ENCODE results near the gene RAD51B.

The RAD51B gene

DNA sequence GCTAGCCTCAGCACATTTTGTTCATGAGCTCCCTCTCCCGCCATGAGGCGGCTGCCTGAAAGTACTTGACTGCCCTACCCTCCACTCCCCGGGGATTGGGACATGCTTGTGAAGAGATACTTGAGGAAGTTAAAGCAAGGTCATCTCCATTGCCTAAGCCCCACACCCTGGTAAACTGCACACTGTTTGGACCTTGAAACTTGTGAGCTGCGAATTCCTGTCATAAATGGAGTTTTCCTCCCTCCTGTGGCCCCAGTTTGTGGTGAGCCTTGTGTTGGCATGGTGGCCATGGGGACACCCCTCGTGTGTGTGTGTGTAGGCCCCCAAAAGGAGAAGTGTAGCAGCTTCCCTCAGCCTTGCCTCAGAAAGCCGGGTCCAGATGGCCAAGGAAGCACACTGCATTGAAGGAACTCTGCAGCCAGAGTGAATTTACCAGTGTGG, 577.8 kb downstream of the RAD51B start:
- DNase-seq (ENCODE audit: low spot score) (no peak), FAIRE-seq (no peak)

DNA sequence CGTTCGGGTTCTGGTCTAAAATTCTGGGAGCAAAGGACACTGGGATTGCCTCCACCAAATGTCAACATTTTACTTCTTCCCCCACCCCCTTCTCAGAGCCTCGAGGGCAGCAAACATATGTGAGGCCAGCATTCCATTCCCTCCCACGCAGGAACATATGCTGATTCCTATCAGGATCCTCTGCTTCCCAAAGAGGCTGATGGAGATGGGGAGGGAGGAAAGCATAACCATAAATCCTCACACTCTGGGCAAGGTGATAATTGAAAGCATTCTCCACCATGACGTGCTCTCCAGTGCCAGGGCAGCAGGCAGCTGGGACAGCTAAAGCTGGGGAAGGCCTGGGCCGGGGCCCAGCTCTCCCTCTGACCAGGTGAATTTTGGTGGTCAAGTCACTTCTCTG, 578.2 kb downstream of the RAD51B start:
- FAIRE-seq (no peak), DNase-seq (ENCODE audit: low spot score) (no peak)

DNA sequence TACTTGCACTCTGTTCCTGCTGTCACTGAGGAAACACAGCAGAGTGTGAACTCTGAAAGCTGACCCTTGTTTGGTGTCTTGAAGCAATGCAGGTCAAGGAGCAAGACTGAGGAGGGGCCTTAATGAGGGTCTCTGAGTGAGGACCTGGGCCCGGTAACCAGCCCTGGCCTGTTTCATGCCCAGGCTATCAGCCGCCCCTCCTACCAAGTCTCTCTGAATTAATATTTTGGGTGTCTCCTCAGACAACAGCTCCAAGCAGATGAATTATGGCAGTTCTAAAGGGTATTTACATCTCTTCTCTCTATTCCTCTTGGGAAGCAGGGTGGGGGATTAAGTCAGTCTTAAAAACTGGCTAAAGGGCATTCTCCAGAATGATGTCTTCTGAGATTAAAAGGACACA, 578.8 kb downstream of the RAD51B start:
- DNase-seq (ENCODE audit: low spot score) (no peak), FAIRE-seq (no peak)

DNA sequence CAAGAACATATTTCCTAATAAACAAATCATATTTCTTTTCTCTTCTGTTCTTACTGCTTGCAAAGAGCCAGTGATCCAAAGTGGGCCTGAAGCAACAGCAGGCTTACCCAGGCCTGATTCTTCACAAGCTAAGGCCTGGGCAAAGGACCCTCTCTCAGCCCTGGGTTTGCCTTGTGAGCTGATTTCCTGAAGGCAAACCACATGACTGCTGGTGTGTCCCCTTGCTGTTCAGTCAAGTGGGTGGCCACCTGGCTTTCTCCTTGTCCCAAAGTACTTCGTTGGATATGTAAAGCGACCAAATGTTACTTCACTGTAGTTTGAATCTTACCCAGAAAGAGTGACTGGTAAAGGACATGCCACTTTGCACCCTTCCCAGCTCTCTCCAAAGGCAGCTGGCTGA, 580.4 kb downstream of the RAD51B start:
- FAIRE-seq = no peak
- no peak for DNase-seq (ENCODE audit: low spot score)

DNA sequence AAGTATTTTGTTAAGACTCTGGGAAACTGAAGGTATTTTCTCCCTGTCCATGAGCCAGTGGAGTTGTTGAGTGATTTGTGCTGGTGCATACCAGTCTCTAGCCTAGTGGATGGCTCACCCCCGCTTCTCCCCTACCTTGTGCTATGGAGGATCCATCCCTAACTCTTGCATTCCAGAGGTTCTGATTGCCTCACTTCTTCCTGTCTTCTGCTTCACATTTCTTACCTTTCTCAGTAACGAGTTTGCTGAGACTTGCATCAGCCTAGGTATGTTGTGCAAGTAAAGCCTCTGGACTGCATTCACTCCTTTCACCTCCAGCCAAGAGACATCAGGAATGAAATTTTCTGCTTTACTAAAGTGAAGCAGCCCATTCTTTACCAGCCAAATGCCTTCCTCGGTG, 581.7 kb downstream of the RAD51B start:
- DNase-seq (ENCODE audit: low spot score) (no peak), FAIRE-seq (no peak)

DNA sequence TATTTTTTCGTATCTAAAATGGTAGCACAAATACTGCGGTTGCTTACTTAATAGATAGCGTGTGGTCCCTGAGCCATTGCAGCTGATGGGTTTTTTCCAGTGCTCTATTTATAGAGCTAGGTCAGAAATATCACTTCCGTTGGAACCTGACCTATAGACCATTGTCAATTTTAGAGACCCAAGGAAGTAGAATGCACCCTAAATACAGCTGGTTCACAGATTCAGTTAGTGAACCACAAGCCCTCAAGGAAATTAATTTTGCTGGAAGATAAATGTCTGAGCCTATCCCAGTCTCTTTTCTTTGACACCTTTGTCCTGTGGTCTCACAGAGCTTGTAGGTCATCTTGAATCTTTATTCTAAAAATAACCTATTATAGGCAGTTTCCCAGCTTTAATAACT, 582.3 kb downstream of the RAD51B start:
- no peak for DNase-seq (ENCODE audit: low spot score)
- FAIRE-seq = no peak

DNA sequence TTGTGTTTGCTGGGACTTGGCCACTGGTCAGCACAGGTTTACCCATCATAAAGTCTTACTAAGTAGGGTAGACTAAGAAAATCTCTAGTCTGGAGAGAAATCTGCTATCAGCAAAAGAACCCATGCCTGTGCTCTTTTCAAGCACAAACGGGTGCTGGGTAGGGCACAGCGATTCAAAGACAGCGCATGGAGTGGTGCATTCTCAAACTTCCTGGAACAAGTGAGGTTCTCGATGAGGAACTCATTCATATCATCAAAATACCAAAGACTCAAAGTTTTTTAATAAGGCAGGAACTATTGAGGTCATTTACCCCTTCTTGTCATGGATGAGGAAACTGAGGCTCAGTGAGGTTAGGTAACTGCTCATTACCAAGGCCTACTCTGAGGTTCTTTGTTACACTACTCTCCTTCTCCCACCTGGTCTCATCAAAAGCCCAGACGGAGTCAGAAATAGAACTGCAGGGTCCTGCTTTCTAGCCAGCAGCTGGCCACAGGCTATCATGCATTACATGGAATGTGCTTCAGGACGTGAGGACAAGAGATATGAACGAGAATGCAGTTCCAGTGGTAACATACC, 583.0 kb downstream of the RAD51B start:
- no peak for DNase-seq (ENCODE audit: low spot score)
- no peak for FAIRE-seq

DNA sequence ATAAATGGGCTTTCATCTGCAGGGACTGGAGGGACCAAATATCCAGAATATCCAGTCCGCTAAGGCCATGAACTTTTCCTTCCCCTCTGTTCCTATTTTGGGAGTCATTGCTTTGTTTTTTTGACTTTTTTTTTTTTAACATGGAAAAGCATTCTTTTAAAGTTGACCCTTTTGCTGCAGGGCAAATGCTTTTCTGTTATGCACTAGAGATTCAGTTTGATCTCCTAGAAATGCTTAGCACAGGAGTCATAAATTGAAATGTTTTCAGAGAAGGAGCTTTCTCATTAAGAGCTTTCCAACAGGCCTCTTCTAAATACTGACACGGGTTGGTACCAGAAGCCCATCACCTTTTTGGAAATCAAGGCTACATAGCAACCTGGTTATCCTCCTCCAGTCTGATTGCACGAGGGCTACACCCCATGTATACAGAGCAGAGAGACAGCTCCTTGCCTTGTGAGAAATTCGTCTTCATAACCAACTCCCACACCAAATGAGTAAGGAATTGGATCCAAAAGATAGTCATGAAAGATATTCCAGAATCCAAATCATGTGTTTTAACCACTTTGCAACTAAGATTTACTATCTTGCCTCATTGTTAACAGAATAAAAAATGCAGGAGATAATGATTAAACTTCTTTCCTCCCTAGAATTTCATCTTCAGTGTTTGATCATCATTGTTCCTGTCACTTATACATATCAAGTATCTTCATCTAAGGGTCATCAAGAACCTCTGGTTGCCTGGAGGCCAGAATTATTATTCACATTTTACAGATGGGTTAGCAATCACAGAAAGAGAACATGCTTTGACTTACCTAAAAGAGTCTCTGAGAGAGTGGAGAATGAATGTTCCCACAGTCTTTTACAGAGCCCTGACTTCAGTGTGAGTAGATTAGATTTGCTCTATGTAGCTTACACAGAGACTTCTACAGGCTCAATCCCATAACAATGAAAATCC, 583.9 kb downstream of the RAD51B start:
- no peak for DNase-seq (ENCODE audit: low spot score)
- FAIRE-seq = no peak

DNA sequence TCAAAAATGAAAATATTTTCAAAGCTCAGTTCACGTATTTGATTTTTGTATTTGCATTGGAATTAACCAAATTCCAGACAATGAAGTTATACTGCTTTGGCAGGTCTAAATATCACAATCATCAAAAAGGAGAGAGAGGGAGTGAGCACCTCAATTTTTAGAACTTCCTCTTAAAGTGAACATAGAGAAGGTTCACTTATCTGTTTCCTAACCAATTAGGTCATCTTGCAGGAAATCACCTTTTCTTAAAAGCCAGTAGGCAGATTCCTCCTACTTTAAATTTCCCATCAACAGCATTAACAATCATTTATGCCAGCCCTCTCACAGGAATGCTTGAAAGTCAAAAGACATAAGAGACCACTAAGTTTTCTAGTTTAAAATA, 584.6 kb downstream of the RAD51B start:
- FAIRE-seq = no peak
- no peak for DNase-seq (ENCODE audit: low spot score)

DNA sequence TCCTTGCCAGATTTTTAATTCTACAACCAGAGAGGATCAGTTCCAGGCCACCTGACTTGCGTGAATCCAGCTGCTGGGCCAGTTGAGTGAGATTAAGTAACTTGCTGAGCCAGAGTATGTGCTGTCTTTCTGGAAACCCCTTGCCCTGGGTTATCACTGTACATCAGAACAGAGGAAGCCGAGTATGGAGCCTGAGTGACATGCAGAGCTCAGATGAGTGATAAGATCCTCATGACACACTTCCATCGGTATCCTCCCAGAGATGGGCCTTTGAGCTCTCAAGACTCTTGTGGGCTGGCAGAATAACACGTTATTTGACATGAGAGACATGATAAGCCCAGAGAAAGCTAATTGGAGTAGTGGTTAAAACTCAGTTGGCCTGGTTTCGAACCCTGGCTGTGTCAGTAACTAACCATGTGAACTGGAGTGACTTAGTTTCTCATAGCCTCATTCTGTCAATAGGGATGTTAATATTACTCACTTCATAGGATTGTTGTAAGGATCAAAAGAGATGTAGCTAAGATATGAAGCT, 585.1 kb downstream of the RAD51B start:
- FAIRE-seq (no peak), DNase-seq (ENCODE audit: low spot score) (no peak)

DNA sequence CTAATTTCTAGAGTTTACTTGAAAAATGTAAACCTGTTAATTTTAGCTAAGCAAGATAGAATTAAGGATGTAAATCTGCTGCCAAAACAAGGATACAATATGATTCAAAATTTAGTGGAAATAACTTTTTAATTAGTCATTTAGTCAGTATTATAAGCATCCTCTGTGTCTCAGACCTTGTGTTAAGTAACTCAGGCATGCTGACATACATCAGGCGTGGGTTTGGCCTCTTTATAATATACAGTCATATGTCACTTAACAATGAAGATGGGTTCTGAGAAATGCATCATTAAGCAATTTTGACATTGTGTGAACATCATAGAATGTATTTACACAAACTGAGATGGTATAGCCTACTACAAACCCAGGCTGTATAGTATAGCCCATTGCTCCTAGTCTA, 586.4 kb downstream of the RAD51B start:
- DNase-seq (ENCODE audit: low spot score) (no peak), FAIRE-seq (no peak)

DNA sequence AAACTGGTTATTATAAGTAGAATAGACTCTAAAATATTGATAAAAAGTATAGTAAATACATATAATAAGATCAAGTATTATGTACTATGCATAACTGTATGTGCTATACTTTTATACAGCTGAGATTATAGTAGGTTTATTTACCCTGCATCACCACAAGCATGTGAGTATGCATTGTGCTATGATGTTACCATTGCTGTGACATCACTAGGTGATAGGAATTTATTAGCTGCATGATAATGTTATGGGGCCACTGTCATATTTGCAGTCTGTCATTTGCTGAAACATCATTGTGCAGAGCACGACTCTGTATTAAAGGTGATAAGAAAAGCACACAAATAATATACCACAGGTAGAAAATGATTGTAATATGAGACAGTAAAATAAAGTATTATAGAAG, 587.7 kb downstream of the RAD51B start:
- FAIRE-seq (no peak), DNase-seq (ENCODE audit: low spot score) (no peak)

DNA sequence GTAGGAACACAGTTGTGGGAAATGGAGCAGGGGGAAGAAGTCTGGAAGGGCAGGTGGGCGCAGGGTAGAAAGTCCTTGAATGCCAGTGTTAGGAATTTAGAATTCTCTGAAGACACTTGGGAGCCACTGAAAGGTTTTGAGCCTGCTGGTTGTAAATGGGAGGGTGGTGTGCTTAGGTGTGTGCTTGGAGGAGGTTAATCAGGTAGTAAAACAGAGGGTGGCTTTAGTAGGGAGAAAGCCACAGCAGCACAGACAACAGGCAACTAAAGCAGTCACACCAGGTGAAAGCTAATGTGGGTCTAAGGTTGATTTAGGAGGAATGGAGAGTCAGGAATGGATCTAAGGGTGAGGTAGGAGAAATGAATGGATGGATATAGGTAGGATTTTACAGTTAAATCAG, 588.2 kb downstream of the RAD51B start:
- no peak for DNase-seq (ENCODE audit: low spot score)
- no peak for FAIRE-seq

DNA sequence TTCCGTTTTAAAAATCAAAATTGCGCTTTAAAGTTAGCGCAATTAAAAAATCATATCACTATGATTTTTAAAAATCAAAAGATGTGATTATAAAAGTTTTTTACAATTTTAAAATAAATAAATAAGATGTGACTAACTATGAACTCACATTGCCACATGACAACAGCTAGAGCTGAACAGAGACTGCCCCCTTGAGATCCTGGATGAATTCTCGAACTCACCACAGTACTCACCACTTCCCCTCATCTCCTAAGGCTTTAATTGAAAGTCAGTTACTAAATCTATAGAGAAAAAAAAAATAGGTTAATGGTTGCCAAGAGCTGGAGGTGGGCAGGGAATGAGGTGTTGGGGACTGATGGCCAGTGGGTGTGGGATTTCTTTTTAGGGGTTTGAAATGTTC, 589.1 kb downstream of the RAD51B start:
- FAIRE-seq (no peak), DNase-seq (ENCODE audit: low spot score) (no peak)

DNA sequence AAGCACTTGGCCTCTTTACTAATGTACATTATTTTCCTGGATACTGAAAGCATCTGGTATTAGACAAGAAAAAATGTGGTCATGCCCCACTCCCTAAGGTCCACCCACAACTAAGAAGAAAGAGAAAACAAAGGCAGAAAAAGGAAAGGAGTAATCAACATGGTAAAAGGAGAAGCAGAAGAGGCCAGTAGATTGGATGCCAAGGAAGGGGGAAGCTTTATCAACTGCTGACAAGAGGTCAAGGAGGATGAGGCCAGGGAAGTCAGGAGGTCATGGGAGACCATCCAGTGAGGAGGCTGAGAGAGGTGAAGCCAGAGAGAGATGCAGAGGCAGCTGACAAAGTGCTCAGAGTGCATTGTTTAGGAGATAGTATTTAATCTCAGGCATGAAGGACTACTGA, 589.8 kb downstream of the RAD51B start:
- FAIRE-seq (no peak), DNase-seq (ENCODE audit: low spot score) (no peak)

DNA sequence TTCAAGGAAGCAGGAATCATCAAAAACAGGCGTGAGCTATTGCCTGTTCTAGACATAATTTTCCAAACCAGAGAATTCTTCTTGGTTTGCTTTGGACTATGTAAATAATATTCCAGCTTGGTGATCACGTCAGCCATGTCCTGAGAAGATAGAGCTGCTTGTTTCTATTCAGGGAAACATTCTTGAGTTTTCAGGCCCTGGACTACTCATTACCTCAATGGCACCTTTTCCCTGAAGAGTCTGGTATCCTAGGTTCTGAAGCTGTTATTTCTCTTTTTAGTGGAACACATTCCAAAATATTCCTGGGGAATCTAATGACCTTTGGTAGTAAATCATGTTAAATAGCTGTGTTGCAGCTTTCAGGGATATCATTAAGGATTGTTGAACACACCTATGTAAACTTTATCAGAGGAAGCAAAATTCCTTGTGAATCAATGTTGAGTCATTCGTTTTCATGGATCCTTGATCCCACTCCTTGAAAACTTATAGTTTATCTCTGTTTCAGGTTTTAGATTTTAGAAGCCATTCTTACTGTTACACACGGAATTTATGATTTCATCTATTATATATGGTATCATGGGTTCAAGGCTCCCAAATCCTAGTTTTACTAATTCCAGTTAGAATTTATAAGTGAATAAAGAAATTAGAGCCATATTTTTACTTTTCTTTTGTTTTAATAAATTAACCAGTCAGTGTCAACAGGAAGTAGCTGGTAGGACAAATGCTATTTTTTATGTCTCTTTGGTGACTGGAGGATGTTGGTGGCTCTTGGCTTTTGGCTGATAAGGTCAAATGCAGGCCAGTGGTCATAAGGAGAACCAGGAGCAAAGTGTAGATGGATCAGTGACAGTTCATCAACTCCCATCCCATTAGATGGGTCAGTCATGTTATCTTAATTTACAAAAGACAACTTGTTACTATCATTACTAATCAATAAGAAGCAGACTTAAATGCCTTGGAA, 593.2 kb downstream of the RAD51B start:
- peak; percentile 88 for FAIRE-seq
- DNase-seq (ENCODE audit: low spot score) = peak; percentile 58

DNA sequence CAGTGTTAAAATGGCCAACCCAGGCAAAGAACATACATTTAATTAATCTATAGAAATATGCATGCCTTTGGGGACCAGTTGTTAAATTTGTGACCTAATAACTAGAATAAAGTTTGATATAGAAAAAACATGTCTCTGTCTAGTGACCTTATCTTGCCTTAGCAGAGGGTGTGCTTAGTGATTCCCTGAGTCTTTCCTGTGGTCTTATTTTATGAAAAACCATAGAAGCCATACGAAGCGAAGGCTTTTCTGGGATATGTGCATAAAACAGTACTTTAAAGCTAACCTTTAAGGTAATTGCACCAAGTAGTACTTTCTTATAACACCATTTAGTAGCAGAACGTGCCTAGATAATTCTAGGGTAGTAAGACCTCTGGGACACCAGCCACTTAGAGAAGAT, 593.9 kb downstream of the RAD51B start:
- DNase-seq (ENCODE audit: low spot score) (no peak), FAIRE-seq (no peak)

DNA sequence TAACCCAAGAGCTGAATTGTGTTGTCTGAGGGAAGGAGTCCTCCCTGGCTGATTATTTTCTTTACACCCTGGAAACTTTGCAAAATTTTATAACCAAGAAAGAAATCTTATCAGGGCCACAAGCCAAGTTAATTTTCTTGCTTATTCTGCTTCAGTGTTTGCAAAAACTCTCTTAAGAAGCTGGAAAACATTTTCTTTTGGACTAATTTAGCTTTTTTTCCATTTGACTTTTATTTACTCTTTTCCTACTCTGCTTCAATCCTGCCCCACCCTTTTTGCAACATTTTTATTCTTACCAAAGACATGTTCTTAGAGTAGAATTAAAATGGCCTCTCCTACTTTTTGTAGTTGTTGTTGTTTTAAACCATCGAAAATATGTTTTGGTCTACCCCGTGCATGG, 594.5 kb downstream of the RAD51B start:
- FAIRE-seq = no peak
- no peak for DNase-seq (ENCODE audit: low spot score)

DNA sequence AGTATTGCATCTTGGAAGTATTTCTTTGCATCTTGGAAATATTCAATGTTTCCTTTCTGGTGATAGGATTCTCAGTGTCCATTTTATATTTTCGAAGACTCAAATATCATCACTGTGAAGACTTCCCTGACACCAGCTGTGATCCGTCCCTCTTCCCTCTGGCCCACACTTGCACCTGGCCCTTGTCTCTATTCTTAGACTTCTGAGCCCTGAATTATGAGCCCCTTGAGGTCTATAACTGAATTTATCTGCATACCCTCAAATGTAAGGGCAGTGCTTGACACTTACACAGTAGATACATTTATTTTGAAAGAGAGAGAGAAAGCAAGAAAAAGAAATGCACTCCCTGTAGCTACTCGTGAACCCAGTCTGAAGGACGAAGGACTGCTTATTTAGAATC, 596.6 kb downstream of the RAD51B start:
- FAIRE-seq = no peak
- no peak for DNase-seq (ENCODE audit: low spot score)

DNA sequence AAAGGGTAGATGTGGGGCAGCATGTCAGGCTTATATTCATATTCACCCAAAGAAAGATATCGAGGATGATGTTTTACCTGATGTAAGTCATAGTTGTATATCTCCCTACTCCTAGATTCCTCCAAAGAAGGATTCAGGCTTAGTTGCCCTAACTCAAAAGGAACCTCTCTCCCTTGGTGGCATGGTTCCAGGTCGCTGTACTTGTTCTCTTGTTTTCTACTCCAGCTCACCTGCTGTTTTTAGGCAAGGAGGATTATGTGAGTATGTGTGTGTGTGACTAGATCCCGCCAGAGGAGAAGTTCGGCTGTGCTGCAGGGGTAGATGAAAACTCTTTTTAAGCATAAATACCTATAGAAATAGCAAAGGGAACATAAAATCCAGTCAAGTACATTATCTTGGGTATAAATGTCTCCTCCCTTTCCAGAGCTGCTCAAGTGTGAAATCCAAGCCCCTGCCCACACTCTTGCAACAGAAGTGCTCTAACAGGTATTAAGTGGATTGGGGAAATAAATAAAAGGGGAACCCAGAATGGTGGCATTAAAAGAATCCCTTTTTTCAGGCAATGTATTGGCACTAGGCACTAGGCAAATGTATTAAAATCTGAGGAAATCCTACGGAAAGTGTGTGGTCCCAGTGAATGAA, 597.6 kb downstream of the RAD51B start:
- DNase-seq (ENCODE audit: low spot score) = no peak
- no peak for FAIRE-seq

Measured in RCC 7860 (cell line).